Right lobe of liver (tissue), 4 donors: ENCODE measurements around the gene DNAJC10.

ENCODE experiments used
- CTCF ChIP-seq, 4 donors: fragments of 200-600 bp in 3 of 4; fragments of 450-650 bp in 1 of 4; IDR thresholded peaks; one replicate each; pipeline versions ENCODE4 v1.5.1 to v1.8.0; 2016 to 2022; ENCODE audit warnings: antibody characterized with exemption in 4 of 4, mild to moderate bottlenecking in 2 of 4
- POLR2A ChIP-seq: fragments of 450-650 bp; IDR thresholded peaks from one replicate; pipeline ENCODE4 v1.6.1; 2017; ENCODE audit warnings: antibody characterized with exemption, mild to moderate bottlenecking
- donor health status: DM: no; HTN: no; CAD: no.
- donor health status: DM: no; HTN: no; CAD: no.
- donor health status: DM: no; HTN: yes; CAD: no.

- no peak for TF ChIP-seq CTCF (IDR thresholded peaks at IDR 0.05)
- no peak for TF ChIP-seq POLR2A
Observed at GRCh38 chr2:182754231-182754630, 38.2 kb downstream of the DNAJC10 start.
